GDM1 (cell line): ENCODE results near the gene GPR89B.
"Not testable (repeated sequence)": the region's sequence is repeated elsewhere in the genome, so short reads cannot be mapped to it uniquely, and the experiment has no call there.

Experiments
- DNase-seq: peaks from one replicate; lab custom pipeline; 2025; lab: John Stamatoyannopoulos, UW

The GPR89B gene

GRCh38 chr1:147928236-147929132 is at the start of gene GPR89B:
Gene GPR89B (plus strand): TSS chr1:147928420. CDS start chr1:147928537, 117 bp downstream.
- peak; percentile 86 for DNase-seq

- DNase-seq = no peak
Observed at GRCh38 chr1:147879911-147880310, 48.3 kb upstream of the GPR89B start.

GRCh38 chr1:147882535-147882934 is 45.7 kb upstream of the GPR89B start:
- no peak for DNase-seq

GRCh38 chr1:147890177-147890790 is 37.9 kb upstream of the GPR89B start:
- DNase-seq = peak; percentile 4

- no peak for DNase-seq
Observed at GRCh38 chr1:147891088-147891487, 37.1 kb upstream of the GPR89B start.

GRCh38 chr1:147892216-147892615 is 36.0 kb upstream of the GPR89B start:
- peak; percentile 2 for DNase-seq

GRCh38 chr1:147892731-147893214 is 35.4 kb upstream of the GPR89B start:
- peak; percentile 11 for DNase-seq

GRCh38 chr1:147895123-147895522 is 33.1 kb upstream of the GPR89B start:
- DNase-seq = no peak

- DNase-seq = no peak
Observed at GRCh38 chr1:147897029-147897752, 31.0 kb upstream of the GPR89B start.

- no peak for DNase-seq
Observed at GRCh38 chr1:147897789-147898188, 30.4 kb upstream of the GPR89B start.

- no peak for DNase-seq
Observed at GRCh38 chr1:147902253-147902845, 25.9 kb upstream of the GPR89B start, which contains the start of gene GJA8. Gene GJA8 (plus strand): TSS chr1:147902795. CDS start chr1:147907956, 5,161 bp downstream.

- DNase-seq = no peak
Observed at GRCh38 chr1:147904726-147905125, 23.5 kb upstream of the GPR89B start.

GRCh38 chr1:147907786-147908509 is 20.3 kb upstream of the GPR89B start:
- DNase-seq = no peak

GRCh38 chr1:147912553-147912952 is 15.7 kb upstream of the GPR89B start:
- no peak for DNase-seq

- DNase-seq = no peak
Observed at GRCh38 chr1:147913362-147913942, 14.8 kb upstream of the GPR89B start.

- DNase-seq = no peak
Observed at GRCh38 chr1:147919896-147920295, 8.3 kb upstream of the GPR89B start.

- DNase-seq = no peak
Observed at GRCh38 chr1:147924813-147925212, 3.4 kb upstream of the GPR89B start.

- DNase-seq = not testable (repeated sequence)
Observed at GRCh38 chr1:147927215-147927614, 1.0 kb upstream of the GPR89B start.

GRCh38 chr1:147927689-147928088 is 531 bp upstream of the GPR89B start:
- DNase-seq = not testable (repeated sequence)

- DNase-seq = not testable (repeated sequence)
Observed at GRCh38 chr1:147931137-147931536, 2.9 kb downstream of the GPR89B start.

- DNase-seq = not testable (repeated sequence)
Observed at GRCh38 chr1:147935296-147935695, 7.1 kb downstream of the GPR89B start.
